Stomach (tissue), 4 donors: ENCODE results near the gene OR7C1.
"Not testable (repeated sequence)": the region's sequence is repeated elsewhere in the genome, so short reads cannot be mapped to it uniquely, and the experiment has no call there.

Source experiments
- CTCF ChIP-seq, 7 experiments: fragments of 450-650 bp in 4 of 7; fragments of 200-600 bp in 3 of 7; sonication (generic) in 3 of 7; IDR thresholded peaks; one replicate each; pipeline ENCODE4 v1.5.1; 2016 to 2019; ENCODE audit warnings: antibody characterized with exemption in 7 of 7, control low read depth in 2 of 7, mild to moderate bottlenecking in 1 of 7
- POLR2A ChIP-seq, 4 donors: fragments of 450-650 bp; IDR thresholded peaks; one replicate each; pipeline ENCODE4 v1.6.1; 2016; ENCODE audit warnings: antibody characterized with exemption in 4 of 4, control low read depth in 2 of 4, mild to moderate bottlenecking in 1 of 4, moderate library complexity in 1 of 4
- POLR2AphosphoS5 ChIP-seq, 3 donors: sonication (generic); formaldehyde crosslinking; IDR thresholded peaks; one replicate each; pipeline ENCODE4 v1.6.1; 2016; ENCODE audit warnings: antibody characterized with exemption in 3 of 3

- TF ChIP-seq POLR2A, CTCF, POLR2AphosphoS5 (IDR thresholded peaks at IDR 0.05): not testable (repeated sequence)
These were observed 57.3 kb downstream of the OR7C1 start for GRCh38 chr19:14777645-14778044.
